C4-2B (cell line): ENCODE data around the gene UNC93A.
"Not testable (repeated sequence)": the region's sequence is repeated elsewhere in the genome, so short reads cannot be mapped to it uniquely, and the experiment has no call there.

Experiments
- H3K27ac ChIP-seq: fragments of 450-650 bp; 2 replicates; pipeline ENCODE4 v1.5.1; 2017
- CTCF ChIP-seq: fragments of 450-650 bp; conservative IDR thresholded peaks from 2 replicates; pipeline ENCODE4 v1.5.1; 2017; ENCODE audit warnings: mild to moderate bottlenecking
- ZFX ChIP-seq: fragments of 450-650 bp; IDR thresholded peaks from 2 replicates; pipeline ENCODE4 v1.6.1; 2017

UNC93A gene

GRCh38 chr6:167303675-167304625, 12.8 kb downstream of the UNC93A start:
- no peak for TF ChIP-seq CTCF
- no peak for TF ChIP-seq ZFX
- H3K27ac ChIP-seq: no peak overlapping the region

GRCh38 chr6:167304912-167305311, 13.8 kb downstream of the UNC93A start:
- H3K27ac ChIP-seq: no peak overlapping the region
- TF ChIP-seq CTCF: no peak
- no peak for TF ChIP-seq ZFX

- TF ChIP-seq ZFX: no peak
- TF ChIP-seq CTCF: no peak
- H3K27ac ChIP-seq: no peak overlapping the region
Observed at GRCh38 chr6:167305796-167306195, 14.7 kb downstream of the UNC93A start.

GRCh38 chr6:167306401-167306998, 15.4 kb downstream of the UNC93A start:
- TF ChIP-seq CTCF: no peak
- TF ChIP-seq ZFX: no peak
- H3K27ac ChIP-seq: no peak overlapping the region

GRCh38 chr6:167307342-167307955, 16.3 kb downstream of the UNC93A start:
- no peak overlapping the region for H3K27ac ChIP-seq
- TF ChIP-seq ZFX: no peak
- no peak for TF ChIP-seq CTCF

GRCh38 chr6:167308207-167308606, 17.1 kb downstream of the UNC93A start:
- H3K27ac ChIP-seq: no peak overlapping the region
- TF ChIP-seq CTCF (no peak), ZFX (no peak)

- H3K27ac ChIP-seq: not testable (repeated sequence)
Observed at GRCh38 chr6:167309355-167310192, 18.5 kb downstream of the UNC93A start.
